ENCODE results near the gene ERO1B.

ERO1B gene

DNA sequence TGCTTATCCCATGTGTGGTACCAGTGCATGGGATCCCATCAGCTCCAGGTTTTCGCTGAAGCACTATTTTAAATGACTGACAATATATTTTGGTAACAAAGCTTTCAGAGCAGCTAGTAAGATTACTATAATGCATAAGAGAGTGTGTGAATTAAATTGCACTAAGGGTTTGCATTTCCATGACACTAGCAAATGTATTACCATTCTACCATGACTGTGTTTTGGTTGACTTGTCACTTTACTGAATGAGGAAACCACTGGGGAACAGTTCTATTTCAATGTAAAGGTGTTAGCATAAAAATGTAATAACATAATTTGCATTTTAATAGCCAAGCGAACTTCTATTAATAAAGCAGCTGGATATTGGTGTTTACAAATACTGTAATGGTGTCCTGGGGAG lies 31.7 kb upstream of the ERO1B start:
- no peaks in the 10 kb centered on the region for H3K27me3 Mint-ChIP-seq (ENCODE audit: low read depth)
- H3K4me3 Mint-ChIP-seq, result no peak overlapping the region
- no peak for DNase-seq (ENCODE audit: low spot score)
- no peaks in the 10 kb centered on the region for H3K36me3 Mint-ChIP-seq (ENCODE audit: low read depth)
- H3K4me1 Mint-ChIP-seq (ENCODE audit: low read depth), result no peaks in the 10 kb centered on the region
- H3K9me3 Mint-ChIP-seq, result no peaks in the 10 kb centered on the region
- no peak overlapping the region for H3K27ac Mint-ChIP-seq

DNA sequence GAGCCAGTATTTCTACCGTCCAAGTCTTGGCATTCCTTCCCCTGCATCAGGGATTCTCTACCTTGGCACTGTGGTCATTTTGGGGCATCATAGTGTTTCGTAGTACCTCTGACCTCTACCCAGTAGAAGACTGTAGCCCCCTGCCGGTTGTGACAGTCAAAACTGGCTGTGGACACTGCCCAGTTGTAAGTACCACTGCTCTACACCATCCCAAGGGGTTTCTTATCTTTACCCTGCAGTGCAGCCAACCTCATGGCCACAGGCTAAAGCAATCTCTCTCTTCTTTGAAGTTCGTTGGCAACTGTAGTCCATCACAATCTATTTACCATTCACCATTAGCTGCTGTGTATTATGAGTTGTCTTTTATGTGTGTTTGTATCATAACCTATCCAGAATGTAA lies 29.3 kb upstream of the ERO1B start:
- no peaks in the 10 kb centered on the region for H3K4me1 Mint-ChIP-seq (ENCODE audit: low read depth)
- H3K27me3 Mint-ChIP-seq (ENCODE audit: low read depth), result no peaks in the 10 kb centered on the region
- H3K4me3 Mint-ChIP-seq, result no peak overlapping the region
- no peak overlapping the region for H3K27ac Mint-ChIP-seq
- DNase-seq (ENCODE audit: low spot score), result no peak
- no peaks in the 10 kb centered on the region for H3K36me3 Mint-ChIP-seq (ENCODE audit: low read depth)
- H3K9me3 Mint-ChIP-seq, result no peaks in the 10 kb centered on the region

- no peak overlapping the region for H3K4me3 Mint-ChIP-seq
- no peak overlapping the region for H3K27ac Mint-ChIP-seq
- DNase-seq (ENCODE audit: low spot score), result no peak
Measured at GRCh38 chr1:236308827-236309226, 27.1 kb upstream of the ERO1B start.

DNA sequence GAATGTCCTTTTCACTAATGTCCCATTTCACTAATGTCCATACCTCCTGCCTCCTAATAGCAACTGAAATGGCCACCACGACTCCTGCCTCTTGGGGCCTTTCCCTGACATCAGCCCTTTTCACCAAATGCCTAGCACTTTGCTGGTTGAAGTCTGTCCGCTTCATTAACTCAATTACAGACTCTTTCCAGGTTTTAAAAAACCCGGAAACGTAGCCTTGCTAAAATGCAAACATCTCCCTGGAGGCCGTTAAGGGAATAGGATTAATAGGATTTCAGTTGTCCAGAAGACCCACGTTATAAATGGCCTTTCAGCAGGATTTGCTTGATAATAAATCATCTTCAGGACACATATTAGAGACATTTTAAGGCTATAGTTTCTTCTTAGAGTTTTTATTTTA lies 25.7 kb upstream of the ERO1B start:
- Mint-ChIP-seq H3K4me1 (ENCODE audit: low read depth) (no peaks in the 10 kb centered on the region), H3K36me3 (ENCODE audit: low read depth) (no peaks in the 10 kb centered on the region), H3K27me3 (ENCODE audit: low read depth) (no peaks in the 10 kb centered on the region), H3K27ac (no peak overlapping the region), H3K9me3 (no peaks in the 10 kb centered on the region), H3K4me3 (no peak overlapping the region)
- no peak for DNase-seq (ENCODE audit: low spot score)

More at GRCh38 chr1:236308827-236309226, 27.1 kb upstream of the ERO1B start:
- Mint-ChIP-seq H3K9me3 (no peaks in the 10 kb centered on the region), H3K4me1 (ENCODE audit: low read depth) (no peaks in the 10 kb centered on the region), H3K27me3 (ENCODE audit: low read depth) (no peaks in the 10 kb centered on the region), H3K36me3 (ENCODE audit: low read depth) (no peaks in the 10 kb centered on the region)

DNA sequence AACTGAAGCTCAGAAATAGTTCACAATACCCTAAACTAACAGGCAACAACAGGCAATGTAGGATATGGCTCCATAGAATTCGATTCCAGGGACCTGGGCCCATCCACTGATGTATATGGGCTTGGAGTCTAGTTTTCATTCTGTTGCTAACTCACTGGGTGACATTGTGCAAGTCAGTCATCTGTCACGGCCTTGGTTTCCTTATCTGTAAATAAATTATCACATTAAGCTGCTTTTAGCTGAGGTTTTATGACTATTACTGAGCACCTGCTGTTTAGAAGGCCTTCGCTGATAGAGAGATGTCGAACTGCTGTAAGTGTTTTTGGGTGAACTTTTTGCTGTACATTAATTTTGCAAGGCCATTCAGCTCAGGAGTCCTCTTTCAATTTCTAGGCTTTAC lies 22.9 kb upstream of the ERO1B start:
- Mint-ChIP-seq H3K4me1 (ENCODE audit: low read depth) (no peaks in the 10 kb centered on the region), H3K27me3 (ENCODE audit: low read depth) (no peaks in the 10 kb centered on the region), H3K9me3 (no peaks in the 10 kb centered on the region), H3K27ac (no peak overlapping the region), H3K4me3 (no peak overlapping the region), H3K36me3 (ENCODE audit: low read depth) (no peaks in the 10 kb centered on the region)
- DNase-seq (ENCODE audit: low spot score), result no peak

- no peak overlapping the region for H3K27ac Mint-ChIP-seq
- H3K9me3 Mint-ChIP-seq, result no peaks in the 10 kb centered on the region
- no peaks in the 10 kb centered on the region for H3K36me3 Mint-ChIP-seq (ENCODE audit: low read depth)
- no peaks in the 10 kb centered on the region for H3K4me1 Mint-ChIP-seq (ENCODE audit: low read depth)
- DNase-seq (ENCODE audit: low spot score), result no peak
- H3K4me3 Mint-ChIP-seq, result no peak overlapping the region
- H3K27me3 Mint-ChIP-seq (ENCODE audit: low read depth), result no peaks in the 10 kb centered on the region
Measured at GRCh38 chr1:236303675-236304074, 21.9 kb upstream of the ERO1B start.

- no peak for DNase-seq (ENCODE audit: low spot score)
- H3K27ac Mint-ChIP-seq, result no peak overlapping the region
- H3K36me3 Mint-ChIP-seq (ENCODE audit: low read depth), result no peaks in the 10 kb centered on the region
- no peaks in the 10 kb centered on the region for H3K9me3 Mint-ChIP-seq
- no peaks in the 10 kb centered on the region for H3K27me3 Mint-ChIP-seq (ENCODE audit: low read depth)
- no peaks in the 10 kb centered on the region for H3K4me1 Mint-ChIP-seq (ENCODE audit: low read depth)
- no peak overlapping the region for H3K4me3 Mint-ChIP-seq
Measured at GRCh38 chr1:236302941-236303340, 21.2 kb upstream of the ERO1B start.

DNA sequence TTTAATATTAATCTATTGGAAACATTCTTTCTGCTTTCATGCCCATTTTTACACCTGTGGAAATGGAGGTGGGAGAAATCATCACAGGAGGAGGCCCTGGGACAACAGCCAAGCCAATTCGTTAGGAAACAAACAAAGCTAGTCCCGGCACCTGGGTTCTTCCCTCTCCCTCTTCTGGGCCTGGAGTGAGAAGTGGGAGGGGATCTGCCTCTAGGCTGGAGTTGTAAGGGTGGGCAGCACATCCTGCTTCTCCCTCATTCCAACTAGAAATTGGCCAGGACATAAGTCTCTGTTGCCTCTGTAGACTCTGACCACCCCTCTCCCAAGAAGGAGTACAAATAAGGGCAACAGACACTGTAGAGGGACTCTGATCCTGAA lies 20.2 kb upstream of the ERO1B start:
- no peak overlapping the region for H3K27ac Mint-ChIP-seq
- no peaks in the 10 kb centered on the region for H3K4me1 Mint-ChIP-seq (ENCODE audit: low read depth)
- no peaks in the 10 kb centered on the region for H3K27me3 Mint-ChIP-seq (ENCODE audit: low read depth)
- no peak for DNase-seq (ENCODE audit: low spot score)
- no peak overlapping the region for H3K4me3 Mint-ChIP-seq
- no peaks in the 10 kb centered on the region for H3K9me3 Mint-ChIP-seq
- no peaks in the 10 kb centered on the region for H3K36me3 Mint-ChIP-seq (ENCODE audit: low read depth)

GRCh38 chr1:236301080-236301957 lies 19.6 kb upstream of the ERO1B start:
- H3K27me3 Mint-ChIP-seq (ENCODE audit: low read depth), result no peaks in the 10 kb centered on the region
- no peaks in the 10 kb centered on the region for H3K4me1 Mint-ChIP-seq (ENCODE audit: low read depth)
- no peak overlapping the region for H3K4me3 Mint-ChIP-seq

DNA sequence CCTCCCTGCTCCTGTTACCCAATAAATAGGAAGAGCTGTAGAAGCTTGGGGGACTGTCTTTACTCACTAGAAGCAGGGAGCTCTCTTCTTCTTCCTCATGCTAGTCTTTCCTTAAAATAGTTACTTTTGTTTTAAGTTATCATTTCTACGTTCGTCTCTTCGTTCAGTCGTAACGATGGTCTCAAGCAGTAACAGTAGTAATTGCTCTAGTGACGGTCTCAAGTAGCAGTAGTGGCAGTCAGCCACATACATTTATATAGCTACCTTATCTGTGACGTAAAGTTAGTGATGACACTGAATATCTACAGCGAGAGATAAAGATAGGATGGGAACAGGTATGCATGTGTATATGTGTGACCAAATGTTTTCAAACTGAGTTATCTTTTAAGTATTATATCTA lies 15.4 kb upstream of the ERO1B start:
- Mint-ChIP-seq H3K36me3 (ENCODE audit: low read depth) (no peaks in the 10 kb centered on the region), H3K27ac (no peak overlapping the region), H3K27me3 (ENCODE audit: low read depth) (no peaks in the 10 kb centered on the region), H3K4me1 (ENCODE audit: low read depth) (no peaks in the 10 kb centered on the region), H3K4me3 (no peak overlapping the region), H3K9me3 (no peaks in the 10 kb centered on the region)
- no peak for DNase-seq (ENCODE audit: low spot score)

More at GRCh38 chr1:236301080-236301957, 19.6 kb upstream of the ERO1B start:
- Mint-ChIP-seq H3K36me3 (ENCODE audit: low read depth) (no peaks in the 10 kb centered on the region), H3K9me3 (no peaks in the 10 kb centered on the region), H3K27ac (no peak overlapping the region)
- no peak for DNase-seq (ENCODE audit: low spot score)

- Mint-ChIP-seq H3K36me3 (ENCODE audit: low read depth) (no peaks in the 10 kb centered on the region), H3K9me3 (no peaks in the 10 kb centered on the region), H3K27ac (no peak overlapping the region), H3K27me3 (ENCODE audit: low read depth) (peaks cover 16% of the 10 kb centered on the region), H3K4me1 (ENCODE audit: low read depth) (no peaks in the 10 kb centered on the region), H3K4me3 (no peak overlapping the region)
- no peak for DNase-seq (ENCODE audit: low spot score)
Measured at GRCh38 chr1:236292425-236292824, 10.7 kb upstream of the ERO1B start.

DNA sequence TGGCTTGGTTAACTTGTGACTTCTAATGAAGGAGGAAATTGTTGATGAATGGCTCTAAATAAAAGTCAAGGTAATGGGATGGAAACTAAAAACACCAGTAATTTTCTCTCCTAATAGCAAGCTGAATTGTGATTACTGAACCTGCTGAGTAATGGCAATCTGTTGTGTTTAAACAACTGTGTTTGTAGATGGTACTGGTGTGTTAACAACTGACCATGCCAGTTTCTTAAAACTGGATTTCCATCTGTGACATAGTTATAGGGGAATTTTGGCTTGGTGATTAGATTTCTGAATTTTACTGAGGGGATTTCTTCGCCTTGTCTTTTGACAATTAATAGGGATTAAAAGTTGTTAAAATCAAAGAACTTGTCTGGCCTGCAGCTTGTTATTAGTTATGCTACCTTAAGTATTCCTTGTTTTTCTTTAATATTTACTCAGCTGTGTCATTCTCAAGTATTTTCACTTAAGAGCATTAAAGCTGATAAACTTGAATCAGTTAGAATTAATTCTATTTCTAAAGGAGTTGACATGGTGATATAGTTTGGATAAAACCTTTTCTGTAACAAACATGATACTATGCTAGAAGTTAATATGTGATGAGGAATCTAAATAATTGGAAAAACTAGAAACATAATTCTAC lies 7.9 kb upstream of the ERO1B start:
- Mint-ChIP-seq H3K9me3 (no peaks in the 10 kb centered on the region), H3K4me3 (no peak overlapping the region), H3K27me3 (ENCODE audit: low read depth) (peaks cover 16% of the 10 kb centered on the region), H3K36me3 (ENCODE audit: low read depth) (no peaks in the 10 kb centered on the region), H3K27ac (no peak overlapping the region), H3K4me1 (ENCODE audit: low read depth) (peaks cover 5% of the 10 kb centered on the region)
- no peak for DNase-seq (ENCODE audit: low spot score)

DNA sequence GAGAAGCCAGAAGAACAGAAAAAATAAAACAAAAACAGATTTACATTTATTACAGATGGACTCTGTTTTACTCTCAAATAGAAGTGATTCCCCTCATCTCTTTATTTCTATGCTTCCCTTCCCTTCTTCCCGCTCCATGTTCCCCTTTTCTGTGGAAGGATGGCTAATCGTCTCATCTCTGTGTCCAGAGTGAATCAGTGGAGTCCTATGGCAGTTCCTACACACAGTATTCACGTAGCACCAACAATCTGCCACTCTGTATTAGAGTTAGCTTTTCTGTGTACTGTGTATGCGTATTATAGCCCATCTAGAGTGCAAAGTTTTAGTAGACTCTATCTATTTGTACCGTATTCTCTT lies 6.8 kb upstream of the ERO1B start:
- Mint-ChIP-seq H3K9me3 (no peaks in the 10 kb centered on the region), H3K27ac (no peak overlapping the region), H3K36me3 (ENCODE audit: low read depth) (no peaks in the 10 kb centered on the region), H3K4me3 (no peak overlapping the region), H3K27me3 (ENCODE audit: low read depth) (peaks cover 20% of the 10 kb centered on the region), H3K4me1 (ENCODE audit: low read depth) (peaks cover 15% of the 10 kb centered on the region)
- no peak for DNase-seq (ENCODE audit: low spot score)

- Mint-ChIP-seq H3K27ac (no peak overlapping the region), H3K4me3 (no peak overlapping the region)
- no peak for DNase-seq (ENCODE audit: low spot score)
Measured at GRCh38 chr1:236287757-236288619, 6.2 kb upstream of the ERO1B start.

More at GRCh38 chr1:236287757-236288619, 6.2 kb upstream of the ERO1B start:
- Mint-ChIP-seq H3K36me3 (ENCODE audit: low read depth) (no peaks in the 10 kb centered on the region), H3K9me3 (no peaks in the 10 kb centered on the region), H3K4me1 (ENCODE audit: low read depth) (peaks cover 18% of the 10 kb centered on the region), H3K27me3 (ENCODE audit: low read depth) (peaks cover 21% of the 10 kb centered on the region)
